Right atrium auricular region (tissue), 2 donors: ENCODE results near the gene RALGAPA1. TPM values are rescaled to one million over a fixed set of nuclear protein-coding genes. Genes with fewer than 3 reads are reported as not detected.
"Not testable (repeated sequence)": the region's sequence is repeated elsewhere in the genome, so short reads cannot be mapped to it uniquely, and the experiment has no call there.

Source experiments
- DNase-seq: peaks from one replicate; pipeline ENCODE4 v3.0.0-alpha.2; 2019; ENCODE audit warnings: low spot score
- H3K27ac ChIP-seq, 2 donors: fragments of 200-600 bp; sonication (generic); 1 replicate in 1 of 2; 2 replicates in 1 of 2; pipeline ENCODE4 v1.5.1; 2016 to 2019
- H3K27me3 ChIP-seq, 2 donors: fragments of 200-600 bp; sonication (generic); one replicate each; pipeline versions ENCODE4 v1.5.1 to v1.6.0; 2017 to 2019
- H3K36me3 ChIP-seq: fragments of 200-600 bp; sonication (generic); one replicate; pipeline ENCODE4 v1.5.1; 2016
- H3K4me1 ChIP-seq, 2 donors: fragments of 200-600 bp; sonication (generic); one replicate each; pipeline versions ENCODE4 v1.5.1 to v1.6.0; 2017 to 2019
- H3K4me3 ChIP-seq, 2 donors: fragments of 200-600 bp; sonication (generic); 1 replicate in 1 of 2; 2 replicates in 1 of 2; pipeline ENCODE4 v1.5.1; 2017 to 2019; ENCODE audit warnings: mild to moderate bottlenecking in 1 of 2, moderate library complexity in 1 of 2
- H3K9me3 ChIP-seq, 2 donors: fragments of 200-600 bp; sonication (generic); one replicate each; pipeline ENCODE4 v1.5.1; 2019
- CTCF ChIP-seq, 2 donors: fragments of 200-600 bp; sonication (generic); IDR thresholded peaks; one replicate each; pipeline ENCODE4 v1.5.1; 2019; ENCODE audit warnings: antibody characterized with exemption in 2 of 2
- total RNA-seq, 2 donors: library from RNA; depleted of rRNA; stranded (reverse); fragments of >200 nt; gene quantifications; one replicate each; pipeline ENCODE4 v1.1.0, GENCODE V29; 2016

RALGAPA1 gene
- total RNA-seq, 2 donors from 2014 or later: 26.9 to 29.6 TPM

- H3K4me1 ChIP-seq: no peaks in the 10 kb centered on the region
- TF ChIP-seq CTCF (IDR thresholded peaks at IDR 0.05): no peak
- H3K27me3 ChIP-seq: no peaks in the 10 kb centered on the region
- no peaks in the 10 kb centered on the region for H3K9me3 ChIP-seq
- no peak overlapping the region for H3K4me3 ChIP-seq
- no peak for DNase-seq
- H3K36me3 ChIP-seq: no peaks in the 10 kb centered on the region
- no peak overlapping the region for H3K27ac ChIP-seq
Measured at GRCh38 chr14:35797796-35798195, 11.3 kb downstream of the RALGAPA1 start.

GRCh38 chr14:35789651-35790050 is 19.4 kb downstream of the RALGAPA1 start:
- Histone ChIP-seq H3K36me3 (no peaks in the 10 kb centered on the region), H3K27ac (no peak overlapping the region), H3K4me1 (no peaks in the 10 kb centered on the region), H3K9me3 (no peaks in the 10 kb centered on the region), H3K4me3 (no peak overlapping the region), H3K27me3 (no peaks in the 10 kb centered on the region)
- no peak for DNase-seq
- no peak for TF ChIP-seq CTCF (IDR thresholded peaks at IDR 0.05)

- no peak overlapping the region for H3K4me3 ChIP-seq
Measured at GRCh38 chr14:35786856-35787255, 22.2 kb downstream of the RALGAPA1 start.

GRCh38 chr14:35783699-35784098 is 25.4 kb downstream of the RALGAPA1 start:
- peaks cover 0 to 22% of the 10 kb centered on the region in 2 donors for H3K9me3 ChIP-seq
- H3K4me3 ChIP-seq: no peak overlapping the region
- no peaks in the 10 kb centered on the region for H3K27me3 ChIP-seq
- H3K36me3 ChIP-seq: no peaks in the 10 kb centered on the region
- DNase-seq: no peak
- H3K27ac ChIP-seq: no peak overlapping the region
- TF ChIP-seq CTCF (IDR thresholded peaks at IDR 0.05): no peak
- no peaks in the 10 kb centered on the region for H3K4me1 ChIP-seq

More at GRCh38 chr14:35786856-35787255, 22.2 kb downstream of the RALGAPA1 start:
- H3K4me1 ChIP-seq: no peaks in the 10 kb centered on the region
- peaks cover 0 to 2% of the 10 kb centered on the region in 2 donors for H3K9me3 ChIP-seq
- H3K36me3 ChIP-seq: no peaks in the 10 kb centered on the region
- no peak for DNase-seq
- H3K27me3 ChIP-seq: no peaks in the 10 kb centered on the region
- no peak overlapping the region for H3K27ac ChIP-seq
- no peak for TF ChIP-seq CTCF (IDR thresholded peaks at IDR 0.05)

- Histone ChIP-seq H3K4me3 (no peak overlapping the region), H3K4me1 (no peaks in the 10 kb centered on the region), H3K9me3 (peaks cover 0 to 22% of the 10 kb centered on the region in 2 donors), H3K36me3 (peaks cover 11% of the 10 kb centered on the region), H3K27me3 (no peaks in the 10 kb centered on the region), H3K27ac (no peak overlapping the region)
- no peak for DNase-seq
- TF ChIP-seq CTCF (IDR thresholded peaks at IDR 0.05): no peak
Measured at GRCh38 chr14:35779368-35779767, 29.7 kb downstream of the RALGAPA1 start.

GRCh38 chr14:35777550-35777949 is 31.5 kb downstream of the RALGAPA1 start:
- Histone ChIP-seq H3K36me3 (peaks cover 11% of the 10 kb centered on the region), H3K9me3 (peaks cover 0 to 22% of the 10 kb centered on the region in 2 donors)
- H3K27ac ChIP-seq, DNase-seq, H3K4me1 ChIP-seq, H3K27me3 ChIP-seq, H3K4me3 ChIP-seq: not testable (repeated sequence)
